Activated CD4-positive, alpha-beta T cell treated with anti-CD3 and anti-CD28 coated beads for 4 hours (primary cell): Measurements from ENCODE around the gene OR14J1.
"Not testable (repeated sequence)": the region's sequence is repeated elsewhere in the genome, so short reads cannot be mapped to it uniquely, and the experiment has no call there.

Experiments used
- DNase-seq, 2 donors: peaks; one replicate each; pipeline ENCODE4 v3.0.0-alpha.2; 2020

The OR14J1 gene

GRCh38 chr6:29301316-29301715 is at the start of gene OR14J1:
Gene OR14J1 (plus strand): TSS chr6:29301701. CDS start chr6:29306690, 4,989 bp downstream.
- DNase-seq = no peak

- DNase-seq = no peak
Observed at GRCh38 chr6:29251736-29252135, 49.8 kb upstream of the OR14J1 start.

GRCh38 chr6:29255530-29255929 is 46.0 kb upstream of the OR14J1 start:
- DNase-seq = no peak

GRCh38 chr6:29259721-29260120 is 41.8 kb upstream of the OR14J1 start:
- DNase-seq = no peak

GRCh38 chr6:29263001-29263400 is 38.5 kb upstream of the OR14J1 start:
- no peak for DNase-seq

GRCh38 chr6:29294499-29294914 is 7.0 kb upstream of the OR14J1 start:
- no peak for DNase-seq

GRCh38 chr6:29295181-29295585 is 6.3 kb upstream of the OR14J1 start:
- DNase-seq = no peak

GRCh38 chr6:29295623-29296022 is 5.9 kb upstream of the OR14J1 start:
- DNase-seq = no peak

- no peak for DNase-seq
Observed at GRCh38 chr6:29319931-29320330, 18.4 kb downstream of the OR14J1 start.

- not testable (repeated sequence) for DNase-seq
Observed at GRCh38 chr6:29323332-29323731, 21.8 kb downstream of the OR14J1 start.

GRCh38 chr6:29325777-29326176 is 24.3 kb downstream of the OR14J1 start:
- no peak for DNase-seq

GRCh38 chr6:29332676-29333075 is 31.2 kb downstream of the OR14J1 start:
- no peak for DNase-seq

- no peak for DNase-seq
Observed at GRCh38 chr6:29336269-29336668, 34.8 kb downstream of the OR14J1 start.

- DNase-seq = no peak
Observed at GRCh38 chr6:29345380-29345779, 43.9 kb downstream of the OR14J1 start.

- not testable (repeated sequence) for DNase-seq
Observed at GRCh38 chr6:29349348-29349747, 47.8 kb downstream of the OR14J1 start.

GRCh38 chr6:29354980-29355379 is 53.5 kb downstream of the OR14J1 start:
- no peak for DNase-seq

- no peak for DNase-seq
Observed at GRCh38 chr6:29355603-29356002, 54.1 kb downstream of the OR14J1 start.
